Measurements from ENCODE around the gene MAP2K7.

DNA sequence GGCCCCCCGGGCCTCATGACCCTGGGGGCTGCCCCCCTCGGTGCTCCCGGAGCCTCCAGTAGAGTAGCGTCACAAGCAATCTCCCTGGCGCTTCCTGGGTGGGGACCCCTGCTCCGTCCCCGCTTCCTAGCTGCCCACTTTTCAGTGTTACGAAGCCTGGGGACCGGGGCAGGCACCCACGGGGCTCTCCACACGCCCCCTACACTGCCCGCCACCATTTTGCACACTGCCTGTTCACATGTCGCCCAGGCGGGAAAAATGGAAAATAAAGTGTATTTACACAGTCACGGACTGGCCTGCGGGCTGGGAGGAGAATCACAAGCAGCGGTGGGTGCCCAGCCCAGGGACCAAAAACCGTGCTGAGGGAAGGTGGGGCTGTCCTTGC, 39.0 kb upstream of the MAP2K7 start:
- TF ChIP-seq CTCF (conservative IDR thresholded peaks at IDR 0.05; ENCODE audit: low read length) = no peak
- TF ChIP-seq EZH2phosphoT487 (IDR thresholded peaks at IDR 0.05; ENCODE audit: borderline replicate concordance) = no peak

Measured in Loucy (cell line).